NCI-H1436 treated with DMSO at 0.1 percent for 48 hours (cell line): ENCODE results near the gene OAS3.
"Not testable (repeated sequence)": the region's sequence is repeated elsewhere in the genome, so short reads cannot be mapped to it uniquely, and the experiment has no call there.

Source experiments
- DNase-seq: peaks from one replicate; lab custom pipeline; 2025; lab: John Stamatoyannopoulos, UW

Gene OAS3

DNA sequence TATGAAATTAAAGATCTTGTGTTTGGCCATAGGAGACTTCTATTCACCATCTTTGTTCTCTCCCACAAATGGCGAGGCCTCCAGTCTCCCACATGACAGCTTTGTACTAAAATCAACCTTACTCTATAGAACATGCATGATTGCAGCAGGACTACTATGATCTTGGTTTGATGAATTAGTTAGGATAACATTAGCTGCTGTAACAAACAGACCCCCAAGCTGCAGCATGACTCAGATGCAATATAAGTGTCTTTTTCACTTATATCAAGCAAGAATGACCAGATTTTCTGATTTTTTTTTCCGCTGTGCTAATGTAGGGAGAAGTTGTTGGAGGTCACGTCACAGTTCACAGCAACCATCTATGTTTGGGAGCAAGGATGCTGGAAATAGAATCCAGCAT is 10.8 kb upstream of the OAS3 start:
- DNase-seq: no peak

DNA sequence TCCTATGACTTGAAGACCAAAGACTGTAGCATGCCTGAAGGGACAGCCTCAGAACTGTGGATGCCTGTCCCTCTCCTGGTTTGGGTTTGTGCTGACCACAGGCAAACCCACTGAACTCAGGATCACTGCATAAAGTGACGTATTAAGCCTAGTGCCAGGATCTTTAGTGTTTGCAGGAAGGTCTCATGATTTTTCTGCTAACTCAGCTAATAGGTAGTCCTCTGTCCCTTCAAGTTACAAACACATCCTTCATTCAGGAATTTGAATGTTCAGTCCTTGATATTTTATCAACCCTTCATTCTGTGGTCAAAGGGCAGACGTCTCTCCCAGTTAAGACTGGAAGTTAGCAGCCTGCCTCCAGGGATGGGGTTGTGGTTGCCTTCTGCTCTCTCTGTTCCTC is 10.3 kb upstream of the OAS3 start:
- no peak for DNase-seq

DNA sequence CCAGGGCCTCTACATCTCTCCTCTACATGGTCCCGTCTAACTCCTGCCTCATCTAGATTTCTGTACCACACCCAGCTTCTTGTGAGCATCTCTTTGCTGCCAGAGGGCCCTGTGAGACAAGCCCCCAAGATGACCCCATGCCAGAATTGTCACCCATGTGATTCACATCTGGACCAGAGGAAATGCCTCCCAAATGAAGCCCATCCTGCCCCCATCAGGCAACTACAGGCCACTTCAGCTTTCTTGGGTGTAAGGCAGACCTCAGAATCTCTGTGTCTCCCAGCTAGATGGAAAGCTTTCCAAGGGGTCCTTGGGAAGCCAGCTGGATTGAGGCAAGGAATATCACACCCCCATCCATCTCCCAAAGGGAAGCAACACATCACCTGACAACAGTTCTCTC is 9.3 kb upstream of the OAS3 start:
- no peak for DNase-seq

DNA sequence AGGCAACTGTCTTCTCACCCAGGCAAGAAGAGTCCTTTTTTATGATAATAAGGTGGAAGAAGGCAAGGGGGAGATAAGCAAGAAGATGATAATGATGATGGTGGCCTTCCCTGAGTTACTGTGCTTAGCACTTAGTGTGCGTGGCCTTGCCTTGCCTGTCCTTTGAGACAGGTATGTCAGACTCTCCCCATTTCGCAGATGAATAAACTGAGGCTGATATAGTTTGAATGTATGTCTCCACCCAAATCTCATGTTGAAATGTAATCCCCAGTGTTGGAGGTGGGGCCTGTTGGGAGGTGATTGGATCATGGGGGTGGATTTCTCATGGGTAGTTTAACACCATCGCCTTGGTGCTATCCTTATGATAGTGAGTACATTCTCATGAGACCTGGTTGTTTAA is 8.6 kb upstream of the OAS3 start:
- DNase-seq: no peak

DNA sequence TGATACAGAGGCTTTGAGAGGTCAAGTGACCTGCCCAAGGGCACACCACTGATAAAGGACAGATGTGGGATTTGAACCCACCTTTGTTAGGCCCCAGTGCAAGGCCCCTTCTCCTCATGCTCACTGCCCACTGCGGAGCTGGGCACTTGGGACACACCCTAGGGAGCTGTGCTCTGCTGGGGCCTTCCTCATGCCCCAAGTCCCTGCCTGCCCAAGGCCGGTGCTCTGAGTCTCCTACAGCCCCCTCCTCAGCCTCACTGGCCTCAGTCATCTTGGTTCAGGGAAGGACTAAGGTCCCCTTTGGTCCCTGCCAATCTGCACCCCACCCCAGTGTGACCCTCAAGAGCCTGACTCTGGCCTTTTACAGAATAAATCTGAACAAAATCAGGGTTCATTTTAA is 7.9 kb upstream of the OAS3 start:
- no peak for DNase-seq

DNA sequence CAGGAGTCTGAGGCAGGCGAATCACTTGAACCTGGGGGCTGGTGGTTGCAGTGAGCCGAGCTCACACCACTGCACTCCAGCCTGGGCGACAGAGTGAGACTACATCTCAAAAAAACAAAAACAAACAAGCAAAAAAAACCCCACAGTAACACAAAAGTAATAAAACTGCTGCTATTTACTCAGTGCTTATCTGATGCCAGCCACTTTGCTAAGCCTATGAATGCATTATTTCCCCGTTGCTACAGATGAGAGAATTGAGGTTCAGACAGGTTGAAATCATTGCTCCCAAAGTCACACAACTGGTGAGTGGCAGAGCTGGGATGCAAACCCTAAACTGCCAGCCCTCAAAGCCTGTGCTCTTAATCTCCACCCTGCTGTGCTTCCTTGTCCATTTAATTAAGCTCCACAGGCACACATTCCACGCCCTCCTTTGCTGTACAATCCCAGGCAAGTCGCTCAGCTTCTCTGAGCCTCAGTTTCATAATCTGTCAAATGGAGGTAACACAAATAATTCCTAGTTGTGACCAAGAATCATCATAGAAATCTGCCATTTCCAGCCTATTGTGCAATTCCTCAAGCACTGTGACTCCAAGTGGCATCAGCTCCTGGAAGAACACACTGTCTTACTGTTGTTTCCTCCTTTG is 5.7 kb upstream of the OAS3 start:
- no peak for DNase-seq

DNA sequence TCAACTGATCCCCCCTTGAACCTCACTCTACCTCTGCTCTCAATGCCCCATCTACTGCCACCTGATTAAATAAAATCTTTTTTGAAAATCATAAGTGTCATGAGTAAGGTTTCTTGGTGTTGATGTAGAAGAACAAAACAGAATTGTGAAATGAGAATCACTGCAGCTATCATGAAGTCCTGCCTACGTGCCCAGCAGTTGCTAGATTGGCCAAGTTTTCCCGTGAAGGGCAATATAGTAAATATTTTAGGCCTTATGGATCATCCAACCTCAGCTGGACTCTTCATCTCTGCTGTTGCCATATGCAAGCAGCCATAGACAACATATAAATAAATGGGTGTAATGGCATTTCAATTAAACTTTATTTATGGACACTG is 5.2 kb upstream of the OAS3 start:
- no peak for DNase-seq

DNA sequence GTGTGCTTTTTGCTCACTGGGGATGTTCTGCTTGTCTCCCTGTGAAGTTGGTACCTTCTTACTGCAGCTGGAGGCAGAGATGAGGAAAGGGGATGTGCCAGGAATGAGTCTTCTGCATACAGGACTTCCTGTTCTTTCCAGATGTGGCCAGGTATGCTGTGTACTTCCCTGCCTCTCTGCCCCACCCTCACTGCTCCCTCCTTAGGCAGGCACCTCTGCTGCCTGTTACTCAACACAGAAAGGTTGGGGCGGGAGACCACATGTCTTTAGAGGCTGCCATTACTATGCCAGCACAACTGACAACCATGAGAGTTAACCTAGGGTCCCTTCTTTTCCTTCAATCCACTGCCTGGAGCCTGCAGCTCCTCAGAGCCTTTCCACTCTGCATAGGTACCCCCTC is 2.0 kb upstream of the OAS3 start:
- DNase-seq: no peak

DNA sequence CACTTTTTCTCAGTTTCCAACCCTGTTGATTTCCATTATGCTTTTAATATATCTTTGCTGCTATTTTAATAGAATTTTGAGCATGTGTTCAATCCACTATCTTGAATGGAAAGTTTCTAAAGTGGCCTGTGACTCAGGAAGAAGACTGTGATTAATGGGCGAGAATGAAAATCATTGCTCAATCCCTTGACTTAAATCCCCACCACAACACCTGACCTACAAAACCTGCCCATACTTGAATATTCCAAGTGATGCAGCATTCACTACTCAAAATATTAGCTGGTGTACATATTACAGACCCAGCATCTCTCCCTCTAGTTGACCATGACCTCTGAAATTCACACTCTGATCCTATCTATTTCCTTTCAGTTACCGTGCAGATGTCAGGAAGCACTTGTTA is 1.3 kb upstream of the OAS3 start:
- DNase-seq: no peak

DNA sequence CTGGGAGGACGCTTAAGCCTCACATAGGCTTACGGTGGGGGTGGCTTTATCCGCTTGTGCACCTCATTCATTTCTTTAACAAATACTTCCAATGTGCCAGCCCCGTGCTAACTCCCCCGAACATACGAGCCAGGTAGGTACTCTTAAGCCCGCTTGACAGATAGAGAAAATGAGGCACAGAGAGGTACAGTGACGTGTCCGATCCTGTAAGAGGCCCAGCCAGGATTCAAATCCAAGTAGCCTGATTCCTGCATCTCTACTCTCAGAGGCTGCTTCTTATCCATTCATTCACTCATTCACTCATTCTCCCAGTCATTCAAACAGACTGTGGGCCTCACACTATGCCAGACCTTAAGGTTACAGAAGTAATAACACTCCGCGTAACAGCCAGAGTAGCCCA is 477 bp downstream of the OAS3 start:
- DNase-seq: no peak

DNA sequence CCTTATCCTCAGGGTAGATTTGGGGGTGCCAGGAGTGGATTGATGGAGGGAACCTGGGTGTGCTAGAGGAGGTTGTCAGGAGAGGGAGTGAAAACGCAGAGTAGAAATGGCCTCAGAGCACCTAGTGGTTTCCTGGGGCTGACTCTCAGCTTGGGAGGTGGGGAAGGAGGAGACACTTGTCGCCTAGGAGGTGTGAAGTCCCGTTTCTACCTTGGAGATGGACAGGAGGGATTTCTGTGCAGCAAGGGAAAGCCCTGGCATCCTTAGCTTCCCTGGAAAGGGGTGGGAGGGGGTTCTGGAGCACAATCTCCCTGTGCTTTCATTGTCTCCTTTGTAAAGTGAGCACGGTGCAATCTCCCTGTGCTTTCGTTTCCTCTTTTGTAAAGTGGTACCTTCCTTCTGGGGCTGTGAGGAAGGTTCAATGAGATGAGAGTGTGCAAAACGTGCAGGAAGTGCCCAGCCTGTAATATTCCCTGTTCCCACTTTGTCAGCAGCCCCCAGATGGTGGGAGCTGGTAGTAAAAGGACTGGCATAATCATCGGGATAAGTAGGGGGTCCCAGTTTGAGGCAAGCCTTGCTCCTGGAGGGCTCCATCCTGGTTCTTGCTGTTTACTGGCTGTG is 1.6 kb downstream of the OAS3 start:
- DNase-seq: no peak

DNA sequence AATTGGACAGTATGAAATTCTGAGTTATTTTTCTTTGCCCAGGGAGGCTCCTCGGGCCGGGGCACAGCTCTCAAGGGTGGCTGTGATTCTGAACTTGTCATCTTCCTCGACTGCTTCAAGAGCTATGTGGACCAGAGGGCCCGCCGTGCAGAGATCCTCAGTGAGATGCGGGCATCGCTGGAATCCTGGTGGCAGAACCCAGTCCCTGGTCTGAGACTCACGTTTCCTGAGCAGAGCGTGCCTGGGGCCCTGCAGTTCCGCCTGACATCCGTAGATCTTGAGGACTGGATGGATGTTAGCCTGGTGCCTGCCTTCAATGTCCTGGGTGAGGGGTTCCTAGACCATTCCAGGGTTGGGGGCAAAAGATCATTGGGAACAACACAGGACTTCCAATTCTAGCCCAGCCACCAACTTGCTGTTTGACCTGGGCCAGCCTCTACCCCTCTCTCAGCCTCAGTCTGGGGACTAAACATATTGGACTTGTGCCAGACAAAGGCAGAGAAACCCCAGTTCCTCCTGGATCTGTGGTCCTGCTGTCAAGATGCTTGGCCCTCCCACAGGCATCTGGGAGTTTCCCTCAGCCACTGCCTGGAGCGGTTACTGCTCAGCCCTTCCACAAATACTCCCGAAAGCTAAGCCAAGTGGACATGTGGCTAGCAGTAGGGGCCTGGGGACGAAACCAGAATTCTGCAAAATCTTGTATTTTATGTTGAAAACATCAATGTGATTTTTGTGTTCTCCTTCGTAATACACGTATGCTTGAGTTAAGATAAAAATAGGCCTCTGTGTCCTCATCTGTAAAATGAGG is 3.5 kb downstream of the OAS3 start:
- no peak for DNase-seq

DNA sequence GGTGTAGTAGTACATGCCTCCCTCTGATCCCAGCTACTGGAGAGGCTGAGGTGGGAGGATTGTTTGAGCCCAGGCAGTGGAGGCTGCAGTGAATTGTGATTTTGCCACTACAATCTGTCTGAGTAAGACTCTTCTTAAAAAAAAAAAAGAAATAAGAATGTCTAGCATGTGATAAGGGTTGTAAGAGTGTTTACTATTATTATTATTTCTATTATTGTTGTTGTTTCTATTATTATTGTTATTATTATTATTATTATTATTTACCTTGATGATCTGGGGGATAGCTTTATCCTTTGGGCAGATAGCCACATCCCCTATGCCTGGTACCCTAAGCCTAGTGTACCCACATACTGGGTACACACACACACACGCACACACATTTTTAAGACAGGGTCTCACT is 4.3 kb downstream of the OAS3 start:
- DNase-seq: no peak

DNA sequence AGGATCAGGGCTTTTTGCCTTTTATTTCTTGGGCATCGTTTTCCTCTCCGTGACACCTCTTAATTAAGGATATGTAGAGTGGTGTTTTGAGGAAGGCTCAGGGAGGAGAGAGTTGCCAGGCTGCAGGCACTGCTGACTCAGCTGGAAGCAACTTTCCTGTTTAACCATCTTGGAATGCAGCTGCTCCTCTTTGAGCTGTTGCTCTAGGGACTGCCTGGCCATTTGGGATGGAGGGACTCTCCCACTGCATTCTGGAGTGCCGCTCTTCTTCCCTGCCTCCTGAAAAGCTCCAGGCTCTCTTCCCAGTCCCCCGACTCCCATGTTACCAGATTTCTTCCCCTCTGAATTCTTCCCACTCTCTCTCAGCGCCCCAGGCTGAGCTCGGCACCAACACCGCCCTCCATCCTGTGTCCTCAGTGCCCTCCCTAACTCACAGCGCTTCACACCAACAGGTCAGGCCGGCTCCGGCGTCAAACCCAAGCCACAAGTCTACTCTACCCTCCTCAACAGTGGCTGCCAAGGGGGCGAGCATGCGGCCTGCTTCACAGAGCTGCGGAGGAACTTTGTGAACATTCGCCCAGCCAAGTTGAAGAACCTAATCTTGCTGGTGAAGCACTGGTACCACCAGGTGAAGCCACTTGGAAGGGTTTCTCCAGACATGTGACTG is 5.9 kb downstream of the OAS3 start:
- DNase-seq: no peak

DNA sequence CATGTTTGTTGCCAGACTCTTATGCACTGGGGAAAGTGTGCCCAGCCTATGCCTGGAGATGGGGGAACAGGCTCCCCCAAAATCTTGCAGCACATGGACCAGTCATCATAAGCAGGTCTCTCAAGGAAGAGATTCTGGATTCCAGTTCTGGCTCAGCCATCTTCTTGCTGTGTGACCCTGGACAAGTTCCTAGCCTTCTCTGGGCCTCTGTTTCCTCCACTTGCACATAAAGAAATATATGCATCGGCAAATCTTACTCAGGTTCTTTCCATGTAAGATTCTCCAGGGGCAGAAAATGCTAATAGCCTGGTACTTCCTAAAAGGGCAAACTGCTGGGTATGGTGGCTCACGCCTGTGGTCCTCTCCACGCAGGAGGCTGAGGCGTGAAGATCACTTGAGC is 7.2 kb downstream of the OAS3 start:
- no peak for DNase-seq

DNA sequence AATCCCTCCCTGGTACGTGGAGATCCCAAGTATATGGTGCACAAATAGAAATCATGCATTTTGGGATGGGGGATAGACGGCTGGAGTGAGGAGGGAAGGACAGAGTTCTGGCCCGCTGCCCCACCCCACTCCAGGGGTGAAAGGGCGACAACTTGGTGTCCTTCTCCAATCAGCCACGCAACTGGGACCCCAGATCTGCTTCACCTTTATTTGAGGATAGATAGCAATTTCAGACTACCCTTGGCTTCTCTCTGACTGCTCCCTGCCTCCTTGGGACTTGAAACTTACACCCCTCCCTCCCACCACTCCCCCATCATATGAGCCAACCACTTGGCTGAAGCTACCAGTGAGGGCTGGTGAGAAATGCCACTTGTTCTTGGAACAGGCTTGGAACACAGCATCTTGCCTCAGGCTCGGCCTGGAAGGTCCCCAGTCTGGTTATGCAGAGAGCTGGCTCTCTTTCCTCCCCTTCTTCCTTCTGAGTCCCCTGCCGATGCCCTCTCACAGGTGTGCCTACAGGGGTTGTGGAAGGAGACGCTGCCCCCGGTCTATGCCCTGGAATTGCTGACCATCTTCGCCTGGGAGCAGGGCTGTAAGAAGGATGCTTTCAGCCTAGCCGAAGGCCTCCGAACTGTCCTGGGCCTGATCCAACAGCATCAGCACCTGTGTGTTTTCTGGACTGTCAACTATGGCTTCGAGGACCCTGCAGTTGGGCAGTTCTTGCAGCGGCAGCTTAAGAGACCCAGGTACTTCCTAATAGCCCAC is 8.1 kb downstream of the OAS3 start:
- no peak for DNase-seq

DNA sequence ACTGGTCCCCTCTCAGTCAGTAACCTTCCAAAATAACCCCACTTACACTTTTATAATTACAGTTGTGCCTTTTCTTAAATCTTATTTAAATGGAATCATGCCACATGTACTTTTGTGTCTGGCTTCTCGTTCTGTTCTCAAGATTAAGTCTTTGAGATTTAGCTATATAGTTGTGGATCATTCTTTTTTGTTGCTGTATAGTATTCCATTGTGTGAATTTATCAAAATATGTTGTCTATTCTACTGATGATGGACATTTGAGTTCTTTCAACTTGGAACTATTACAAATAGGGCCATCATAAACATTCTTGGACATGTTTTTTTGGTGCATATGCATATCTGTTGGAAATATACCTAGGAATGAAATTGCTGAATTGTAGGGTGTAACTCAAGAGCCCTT is 9.0 kb downstream of the OAS3 start:
- no peak for DNase-seq

DNA sequence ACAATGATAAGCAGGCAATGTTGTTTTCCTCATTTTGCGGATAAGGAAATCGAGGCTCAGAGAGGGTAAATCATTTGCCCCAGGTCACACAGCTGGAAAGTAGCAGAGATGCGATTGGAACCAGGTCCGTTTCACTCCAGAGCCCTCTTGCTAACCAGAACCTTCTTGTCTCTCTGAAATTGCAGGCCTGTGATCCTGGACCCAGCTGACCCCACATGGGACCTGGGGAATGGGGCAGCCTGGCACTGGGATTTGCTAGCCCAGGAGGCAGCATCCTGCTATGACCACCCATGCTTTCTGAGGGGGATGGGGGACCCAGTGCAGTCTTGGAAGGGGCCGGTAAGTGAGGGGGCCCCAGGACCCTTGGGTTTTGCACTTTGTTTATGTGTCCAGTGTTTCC is 9.5 kb downstream of the OAS3 start:
- DNase-seq: no peak

DNA sequence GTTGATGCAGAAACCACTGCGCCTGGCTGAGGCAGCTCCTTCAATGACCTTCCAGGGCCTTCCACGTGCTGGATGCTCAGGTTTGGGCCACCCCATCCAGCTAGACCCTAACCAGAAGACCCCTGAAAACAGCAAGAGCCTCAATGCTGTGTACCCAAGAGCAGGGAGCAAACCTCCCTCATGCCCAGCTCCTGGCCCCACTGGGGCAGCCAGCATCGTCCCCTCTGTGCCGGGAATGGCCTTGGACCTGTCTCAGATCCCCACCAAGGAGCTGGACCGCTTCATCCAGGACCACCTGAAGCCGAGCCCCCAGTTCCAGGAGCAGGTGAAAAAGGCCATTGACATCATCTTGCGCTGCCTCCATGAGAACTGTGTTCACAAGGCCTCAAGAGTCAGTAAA is 10.5 kb downstream of the OAS3 start:
- DNase-seq: no peak

DNA sequence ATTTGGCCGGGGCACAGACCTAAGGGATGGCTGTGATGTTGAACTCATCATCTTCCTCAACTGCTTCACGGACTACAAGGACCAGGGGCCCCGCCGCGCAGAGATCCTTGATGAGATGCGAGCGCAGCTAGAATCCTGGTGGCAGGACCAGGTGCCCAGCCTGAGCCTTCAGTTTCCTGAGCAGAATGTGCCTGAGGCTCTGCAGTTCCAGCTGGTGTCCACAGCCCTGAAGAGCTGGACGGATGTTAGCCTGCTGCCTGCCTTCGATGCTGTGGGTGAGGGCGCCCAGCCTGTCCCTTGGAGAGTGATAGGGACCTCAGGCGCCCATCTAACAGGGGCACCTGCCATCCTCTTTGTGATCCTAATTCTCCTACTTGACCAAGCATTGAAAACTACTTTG is 12.4 kb downstream of the OAS3 start:
- DNase-seq: no peak

DNA sequence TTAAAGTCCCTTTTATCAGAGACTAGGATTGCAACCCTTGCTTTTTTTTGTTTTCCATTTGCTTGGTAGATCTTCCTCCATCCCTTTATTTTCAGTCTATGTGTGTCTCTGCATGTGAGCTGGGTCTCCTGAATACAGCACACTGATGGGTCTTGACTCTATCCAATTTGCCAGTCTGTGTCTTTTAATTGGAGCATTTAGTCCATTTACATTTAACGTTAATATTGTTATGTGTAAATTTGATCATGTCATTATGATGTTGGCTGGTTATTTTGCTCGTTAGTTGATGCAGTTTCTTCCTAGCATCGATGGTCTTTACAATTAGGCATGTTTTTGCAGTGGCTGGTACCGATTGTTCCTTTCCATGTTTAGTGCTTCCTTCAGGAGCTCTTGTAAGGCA is 18.9 kb downstream of the OAS3 start:
- DNase-seq: not testable (repeated sequence)

DNA sequence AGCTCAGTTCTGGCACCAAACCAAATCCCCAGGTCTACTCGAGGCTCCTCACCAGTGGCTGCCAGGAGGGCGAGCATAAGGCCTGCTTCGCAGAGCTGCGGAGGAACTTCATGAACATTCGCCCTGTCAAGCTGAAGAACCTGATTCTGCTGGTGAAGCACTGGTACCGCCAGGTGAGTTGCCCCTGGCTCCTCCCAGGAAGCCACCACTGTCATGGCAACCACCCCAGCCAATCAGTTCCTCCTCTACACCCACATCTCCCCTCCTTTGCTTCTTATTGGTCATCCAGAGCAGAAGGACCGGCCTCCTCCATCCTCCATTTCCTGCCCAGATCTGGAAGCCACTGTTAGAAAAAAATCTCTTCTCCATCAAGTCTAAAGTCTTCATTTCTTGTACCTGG is 22.8 kb downstream of the OAS3 start:
- DNase-seq: no peak
